GM19452 (cell line): ENCODE measurements around the gene NOL3.

Source experiments
- ATAC-seq: cut with Tn5 transposase; IDR thresholded peaks from one replicate; pipeline ENCODE4 v1.9.1; 2021; ENCODE audit not compliant: unreplicated experiment

Gene NOL3

DNA sequence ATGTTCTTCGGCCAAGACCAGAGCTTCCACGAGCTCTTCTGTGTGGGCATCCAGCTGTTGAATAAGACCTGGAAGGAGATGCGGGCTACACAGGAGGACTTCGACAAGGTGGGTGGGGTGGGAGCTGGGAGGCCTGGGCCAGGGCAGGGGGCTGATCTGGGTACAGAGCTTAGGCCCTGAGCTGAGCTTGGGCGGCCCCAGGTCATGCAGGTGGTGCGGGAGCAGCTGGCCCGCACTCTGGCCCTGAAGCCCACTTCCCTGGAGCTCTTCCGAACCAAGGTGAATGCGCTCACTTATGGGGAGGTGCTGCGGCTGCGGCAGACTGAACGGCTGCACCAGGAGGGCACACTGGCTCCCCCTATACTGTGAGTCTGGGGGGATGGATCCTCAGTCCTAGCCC is 32.1 kb downstream of the NOL3 start:
- ATAC-seq: no peak

DNA sequence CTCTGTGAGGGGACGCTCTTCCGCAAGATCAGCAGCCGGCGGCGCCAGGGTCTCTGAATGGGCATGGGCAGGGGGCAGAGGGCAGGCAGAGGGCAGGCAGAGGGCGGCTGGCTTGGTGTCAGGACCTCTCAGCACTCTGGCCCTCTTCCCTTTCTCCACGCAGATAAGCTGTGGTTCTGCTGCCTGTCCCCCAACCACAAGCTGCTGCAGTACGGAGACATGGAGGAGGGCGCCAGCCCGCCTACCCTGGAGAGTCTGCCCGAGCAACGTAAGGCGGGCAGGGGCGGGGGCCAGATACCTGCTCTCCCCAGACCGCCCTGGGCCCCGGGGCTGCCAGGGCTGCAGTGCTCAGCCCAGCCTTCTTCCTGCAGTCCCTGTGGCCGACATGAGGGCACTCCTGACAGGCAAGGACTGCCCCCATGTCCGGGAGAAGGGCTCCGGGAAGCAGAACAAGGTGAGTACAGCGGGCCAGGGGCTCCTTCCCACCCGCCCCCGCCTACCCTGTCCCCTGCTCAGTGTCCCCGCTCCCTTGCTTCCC is 32.7 kb downstream of the NOL3 start:
- ATAC-seq: no peak

DNA sequence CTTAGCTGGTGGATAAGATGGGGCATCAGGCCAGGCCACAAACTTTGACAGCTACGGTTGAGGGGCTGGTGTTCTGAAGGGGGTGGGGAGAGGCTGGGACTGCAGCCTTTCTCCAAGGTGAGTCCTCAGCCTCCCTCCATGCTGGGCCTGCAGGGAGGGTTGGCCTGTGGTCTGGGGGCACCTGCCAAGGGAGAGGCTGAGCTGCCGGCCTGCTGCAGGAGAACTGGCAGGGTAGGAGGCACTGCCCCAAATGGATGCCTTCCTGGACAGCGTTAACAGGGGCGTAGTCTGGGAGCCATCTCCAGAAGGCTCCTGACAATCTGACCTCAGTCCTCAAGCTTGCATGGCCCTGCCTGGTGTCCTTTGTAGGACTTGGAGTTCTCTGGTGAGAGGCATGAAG is 33.7 kb downstream of the NOL3 start:
- ATAC-seq: no peak

DNA sequence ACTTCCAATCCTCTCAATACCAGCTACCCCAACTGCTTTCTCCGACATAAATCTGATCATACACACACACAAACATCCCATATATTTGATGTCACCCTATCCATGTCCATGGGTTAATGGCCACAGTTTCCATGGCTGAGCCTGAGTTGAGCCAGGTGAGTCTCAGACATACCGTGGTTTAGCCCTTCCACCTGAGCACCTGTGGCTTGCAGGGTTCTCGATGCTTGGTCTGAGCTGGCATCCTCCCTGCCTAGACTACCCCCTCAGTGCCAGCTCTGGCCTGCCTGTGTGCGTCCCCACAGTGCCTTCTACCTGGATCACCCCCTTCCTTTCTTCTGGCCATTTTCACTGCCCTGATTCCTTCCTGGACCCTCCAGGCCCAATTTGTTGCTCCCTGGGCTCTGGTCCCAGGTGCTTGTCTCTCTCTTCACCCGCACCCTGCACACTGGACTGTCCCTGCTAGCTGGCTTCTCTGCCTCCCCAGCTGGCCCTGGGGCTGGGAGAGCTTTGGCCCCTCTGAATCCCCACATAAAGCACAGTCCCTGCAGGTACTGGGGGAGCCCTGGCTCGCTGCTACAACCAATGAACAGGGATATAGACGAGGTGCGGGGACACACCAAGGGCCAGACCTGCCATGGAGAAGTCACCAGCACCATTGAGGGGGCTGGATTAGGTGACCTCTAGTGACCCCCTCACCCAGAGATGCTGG is 35.9 kb downstream of the NOL3 start:
- ATAC-seq: no peak

DNA sequence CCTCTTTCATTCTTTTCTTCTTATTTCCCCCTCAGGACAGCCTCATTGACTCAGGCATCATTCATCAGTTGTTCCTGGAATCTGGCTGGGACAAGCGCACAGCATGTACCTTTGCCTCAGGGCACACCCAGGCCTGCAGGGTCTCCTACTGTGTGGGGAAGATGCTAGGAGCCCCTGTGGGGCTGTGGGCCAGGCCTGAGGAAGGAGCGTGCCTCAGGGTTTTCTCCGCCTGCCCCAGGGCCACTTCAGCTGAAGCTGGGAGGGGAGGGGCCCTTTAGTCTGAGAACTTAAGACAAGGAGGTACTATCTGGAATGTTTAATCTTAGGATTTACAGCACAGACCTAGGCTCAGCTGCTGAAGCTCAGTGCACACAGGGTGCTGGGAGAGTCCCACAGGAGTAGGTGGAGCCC is 36.5 kb downstream of the NOL3 start:
- no peak for ATAC-seq

DNA sequence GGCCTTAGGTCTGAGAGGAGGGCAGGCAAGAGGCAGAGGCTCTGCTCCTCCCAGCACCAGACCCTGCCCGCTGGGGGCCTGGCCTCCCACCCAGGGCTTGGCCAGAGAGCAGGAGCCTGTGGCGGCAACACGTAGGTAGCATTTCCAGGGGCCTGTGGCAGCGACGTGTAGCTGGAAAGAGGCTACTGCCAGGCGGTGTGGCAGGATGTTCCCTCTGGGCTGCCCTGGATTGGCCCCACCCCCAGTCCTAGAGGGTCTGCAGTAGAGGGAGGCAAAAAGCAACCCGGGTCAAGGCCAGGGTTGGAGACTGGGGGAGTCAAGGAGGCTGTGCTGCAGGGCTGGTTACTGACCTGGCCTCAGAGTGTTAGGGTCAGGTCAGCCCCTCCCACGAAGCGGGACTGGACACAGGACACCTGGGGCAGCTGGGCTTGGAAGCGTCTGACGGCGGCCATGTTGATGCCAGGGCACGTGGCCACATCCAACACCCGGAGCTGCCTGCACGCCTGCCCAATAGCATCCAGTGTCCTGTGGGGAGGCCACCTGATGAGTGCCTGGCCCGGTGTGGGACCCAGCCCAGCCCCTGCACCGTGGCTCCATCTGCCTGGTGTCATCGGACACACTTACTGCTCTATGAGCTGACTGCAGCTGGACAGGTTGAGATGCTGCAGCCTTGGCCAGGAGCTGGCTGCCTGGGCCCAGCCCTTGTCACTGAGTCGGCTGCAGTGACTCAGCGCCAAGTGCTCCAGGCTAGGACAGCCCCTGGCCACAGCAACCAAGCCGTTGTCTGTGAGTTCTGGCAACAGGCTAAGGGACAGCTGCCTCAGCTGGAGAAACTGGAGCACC is 37.1 kb downstream of the NOL3 start:
- ATAC-seq: no peak

DNA sequence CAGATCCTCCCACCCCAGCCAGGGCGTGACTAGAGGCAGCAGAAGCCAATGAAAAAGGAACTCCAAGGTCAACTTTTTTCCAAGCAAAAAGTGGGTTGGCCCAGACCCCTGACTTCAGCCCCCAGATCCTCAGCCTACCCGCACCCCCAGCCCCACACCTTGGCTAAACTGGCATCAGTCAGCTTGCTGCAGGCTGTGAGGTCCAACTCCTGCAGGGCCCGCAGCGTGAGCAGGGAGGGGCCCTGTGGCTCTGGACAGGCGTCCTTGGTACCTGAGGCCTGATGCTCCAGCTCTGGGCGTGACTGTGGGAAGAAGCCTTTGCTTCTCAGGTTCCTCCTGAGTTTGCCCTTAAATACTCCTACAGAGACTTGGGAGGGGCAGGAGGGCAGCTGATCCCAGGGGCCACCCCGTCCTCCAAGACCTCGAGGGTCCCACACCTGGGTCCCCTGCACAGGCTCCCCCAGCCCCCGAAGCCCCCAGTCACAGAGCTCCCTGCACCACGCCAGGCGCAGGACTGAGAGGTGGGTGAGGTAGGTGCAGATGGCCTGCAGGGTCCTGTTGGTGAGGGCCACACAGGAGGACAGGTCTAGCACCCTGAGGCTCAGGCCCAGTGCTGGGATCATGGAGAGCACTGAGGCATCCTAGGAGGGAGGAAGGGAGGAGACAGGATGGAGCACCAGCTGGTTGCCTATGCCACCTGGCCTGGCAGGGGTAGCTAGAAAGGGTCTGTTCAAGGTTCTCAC is 38.0 kb downstream of the NOL3 start:
- no peak for ATAC-seq

DNA sequence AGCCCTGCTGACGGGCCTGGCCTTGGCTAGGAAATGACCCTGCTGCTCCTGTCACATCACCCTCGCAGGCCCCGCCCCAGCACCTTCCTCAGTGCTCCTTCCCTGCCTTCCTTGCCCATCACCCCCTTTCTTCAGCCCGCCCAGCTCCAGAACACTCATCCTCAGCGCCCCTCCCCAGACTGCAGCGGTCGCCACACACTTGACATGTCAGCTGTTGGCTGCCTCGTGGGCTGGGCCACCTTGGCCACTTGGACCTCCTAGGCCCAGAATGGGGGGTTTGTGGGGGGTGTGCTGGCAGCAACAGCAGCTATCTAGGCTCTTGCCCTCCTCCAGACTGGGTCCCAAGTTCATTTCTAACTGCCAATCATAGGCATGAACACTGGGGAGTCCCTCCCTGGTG is 39.2 kb downstream of the NOL3 start:
- no peak for ATAC-seq

DNA sequence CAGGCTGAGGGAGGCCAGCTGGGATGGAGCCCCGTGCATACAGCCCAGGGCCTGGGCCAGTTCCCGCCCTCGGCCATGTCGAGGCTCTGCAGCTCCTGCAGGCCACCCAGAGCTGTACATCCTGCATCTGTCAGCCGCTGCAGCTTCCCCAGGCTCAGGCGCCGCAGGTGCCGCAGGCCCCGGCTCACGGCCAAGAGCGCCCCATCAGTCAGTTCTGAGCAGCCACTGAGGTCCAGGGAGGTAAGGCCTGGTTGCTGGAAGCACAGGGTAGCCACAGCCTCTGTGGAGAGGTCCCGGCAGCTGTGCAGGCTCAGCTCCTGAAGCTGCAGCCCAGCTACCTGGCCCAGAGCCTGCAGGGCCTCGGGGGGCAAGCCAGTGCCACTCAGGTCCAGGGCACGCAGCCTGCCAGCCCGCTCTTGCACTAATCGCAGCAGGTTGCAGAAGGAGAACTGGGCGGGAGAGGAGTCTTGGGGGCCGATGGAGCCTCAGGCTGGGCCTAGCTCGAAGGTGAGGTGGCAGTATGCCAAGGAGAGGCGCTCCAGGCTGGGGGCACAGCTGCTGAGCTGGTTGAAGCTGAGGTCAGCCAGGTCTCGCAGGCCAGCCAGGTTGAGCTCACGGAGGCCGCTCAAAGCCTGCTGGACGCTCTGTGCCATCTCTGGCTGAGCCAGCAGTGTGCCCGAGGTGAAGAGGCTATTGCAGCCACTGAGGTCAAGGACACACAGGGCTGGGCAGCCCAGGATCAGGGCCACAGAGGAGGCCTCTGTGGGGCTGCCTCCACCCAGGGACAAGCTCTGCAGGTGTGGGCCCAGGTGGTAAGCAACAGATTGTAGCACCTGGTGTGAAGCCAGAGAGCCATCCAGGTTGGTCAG is 40.0 kb downstream of the NOL3 start:
- no peak for ATAC-seq

DNA sequence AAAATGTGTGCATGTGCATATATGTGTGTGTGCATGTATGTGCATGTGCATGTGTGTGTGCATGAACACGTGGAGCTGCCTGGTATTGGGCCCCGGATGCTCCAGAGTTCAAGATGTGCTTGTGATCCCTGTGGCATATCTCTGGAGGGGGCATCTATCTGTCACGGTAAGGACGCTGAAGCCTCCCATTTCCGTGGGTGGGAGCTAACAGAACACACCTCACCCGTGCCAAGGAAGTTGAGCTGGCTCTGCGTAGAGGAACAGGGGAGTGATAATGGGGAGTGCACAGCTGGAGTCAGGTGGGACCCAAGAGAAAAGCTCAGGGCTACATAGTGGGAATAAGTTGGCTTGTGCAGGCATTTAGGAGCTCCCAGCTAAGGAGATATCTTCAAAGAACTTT is 41.3 kb downstream of the NOL3 start:
- no peak for ATAC-seq

DNA sequence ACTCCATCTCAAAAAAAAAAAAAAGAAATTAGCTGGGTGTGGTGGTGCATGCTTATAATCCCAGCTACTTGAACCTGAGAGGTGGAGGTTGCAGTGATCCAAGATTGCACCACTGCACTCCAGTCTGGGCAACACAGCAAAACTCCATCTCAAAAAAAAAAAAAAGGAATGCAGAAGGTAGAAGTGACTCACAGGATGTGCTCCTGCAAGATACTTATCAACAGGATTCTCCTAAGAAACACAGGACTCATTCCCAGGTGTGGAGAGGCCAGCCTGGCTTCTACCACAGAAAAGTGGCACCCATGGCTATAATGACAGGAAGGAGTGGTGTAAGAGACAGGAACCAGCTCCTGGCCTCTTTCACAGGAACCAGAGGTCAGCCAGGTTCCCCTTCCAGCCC is 42.4 kb downstream of the NOL3 start:
- no peak for ATAC-seq

DNA sequence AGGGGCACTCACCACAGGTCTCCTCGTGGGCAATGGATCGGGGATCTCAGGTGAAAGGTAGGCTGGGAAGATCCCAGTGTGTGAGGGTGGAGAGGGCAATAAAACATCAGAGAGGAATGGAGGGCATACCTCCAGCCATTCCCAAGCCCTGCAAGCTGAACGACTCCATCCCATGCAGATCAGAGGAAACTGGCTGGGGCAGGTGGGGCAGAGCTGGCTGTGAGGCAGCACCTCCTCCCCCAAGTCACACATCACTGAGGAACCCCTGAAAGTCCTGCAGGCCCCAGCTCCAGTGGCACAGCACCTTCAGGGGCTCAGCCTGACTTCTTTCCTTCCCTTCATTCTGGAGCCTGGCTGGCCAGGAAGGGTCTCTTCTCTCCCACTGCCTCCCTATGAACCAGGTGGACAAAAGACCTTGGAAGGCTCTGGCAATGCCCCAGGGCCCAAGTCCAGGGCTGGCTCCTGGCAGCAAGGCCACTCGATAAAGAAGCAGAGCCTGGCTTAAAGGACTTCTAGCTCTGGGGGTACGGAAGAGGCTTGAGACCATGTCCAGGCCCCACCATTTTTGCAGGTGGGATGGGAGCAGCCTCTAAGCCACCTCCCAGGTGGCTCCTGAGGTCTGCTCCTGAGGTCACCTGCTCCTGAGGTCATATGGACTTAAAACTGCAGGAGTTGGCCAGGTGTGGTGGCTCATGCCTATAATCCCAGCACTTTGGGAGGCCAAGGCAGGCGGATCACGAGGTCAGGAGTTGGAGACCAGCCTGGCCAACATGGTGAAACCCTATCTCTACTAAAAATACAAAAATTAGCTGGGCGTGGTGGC is 43.1 kb downstream of the NOL3 start:
- no peak for ATAC-seq

DNA sequence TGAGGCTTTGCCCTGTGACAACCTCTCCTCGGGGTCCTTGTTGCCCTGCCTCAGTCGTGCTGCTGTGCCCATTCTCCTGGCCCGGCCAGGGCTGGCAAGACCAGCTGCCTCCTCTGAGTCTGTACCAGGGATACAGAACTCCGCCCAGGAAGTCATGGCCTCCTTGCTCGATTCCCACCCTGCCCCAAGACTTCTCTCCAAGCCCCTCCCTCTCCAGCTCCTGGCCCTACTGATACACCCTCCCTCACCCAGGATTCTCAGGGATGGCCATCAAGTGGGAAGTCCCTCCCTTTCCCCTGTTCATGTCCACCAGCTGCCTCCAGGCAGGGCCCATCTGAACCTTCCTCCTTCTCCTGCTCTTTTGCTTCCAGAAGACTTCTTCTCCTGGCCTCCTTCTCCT is 45.4 kb downstream of the NOL3 start:
- ATAC-seq: no peak

DNA sequence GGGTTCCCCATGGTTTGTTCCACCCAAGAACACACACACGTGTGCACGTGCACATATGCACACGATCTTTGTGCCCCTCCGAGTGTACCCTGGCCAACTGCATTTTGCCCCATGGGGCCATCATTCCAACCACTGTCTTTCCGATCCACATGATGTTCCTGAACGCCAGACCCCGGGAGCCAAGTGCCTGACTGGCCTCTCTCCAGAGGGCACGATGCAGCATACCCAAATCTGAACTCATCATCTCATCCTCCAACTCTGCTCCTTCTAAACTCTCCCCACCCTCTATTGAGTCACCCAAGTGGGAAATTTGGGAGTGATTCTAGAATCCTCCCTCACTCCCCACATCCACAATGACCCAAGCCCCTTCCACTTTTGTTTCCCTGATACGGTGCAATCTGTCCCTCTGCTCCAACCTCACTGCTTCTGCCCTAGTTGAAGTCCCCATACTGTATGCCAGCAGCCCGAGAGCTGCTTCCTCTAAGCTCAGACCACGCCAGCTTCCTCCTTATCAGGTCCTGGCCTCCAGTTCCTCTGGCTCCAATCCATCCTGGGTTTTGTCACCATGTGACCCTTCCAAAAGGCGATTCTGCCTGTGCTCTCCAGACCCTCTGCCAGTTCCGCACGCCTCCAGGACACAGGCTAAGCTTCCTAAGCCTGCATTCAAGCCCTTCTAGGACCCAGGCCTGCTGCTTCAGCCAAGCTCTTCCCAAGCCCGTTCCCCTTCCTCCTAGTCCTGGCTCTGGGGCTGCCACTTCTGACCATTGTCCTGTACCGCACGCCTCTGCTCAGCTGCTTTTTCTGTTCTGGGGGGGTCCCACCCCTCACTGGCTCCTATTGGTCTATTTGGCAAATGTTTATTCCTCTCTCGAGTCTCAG is 46.5 kb downstream of the NOL3 start:
- no peak for ATAC-seq

DNA sequence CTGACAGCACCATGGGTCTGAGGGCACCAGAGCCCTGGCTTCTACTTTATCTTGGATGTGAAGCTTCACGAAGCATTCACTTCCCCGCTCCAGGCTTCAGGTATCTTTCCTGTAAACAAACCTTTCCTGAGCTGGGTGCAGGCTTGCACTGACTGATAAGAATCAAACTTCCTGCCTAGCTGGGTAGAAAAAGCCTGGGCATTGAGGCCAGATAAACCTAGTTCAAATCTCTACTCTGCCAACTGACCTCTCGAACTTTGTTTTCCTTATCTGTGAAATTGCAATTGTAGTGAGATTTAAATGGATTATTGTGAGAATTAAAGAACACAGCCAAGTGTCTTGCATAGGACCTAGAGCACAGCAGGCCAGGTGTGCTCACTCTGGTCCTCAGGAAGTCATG is 53.7 kb downstream of the NOL3 start:
- ATAC-seq: no peak
